Tibial nerve (tissue), 4 donors: ENCODE data around the gene SLC7A6.

Experiments
- CTCF ChIP-seq, 5 experiments: fragments of 200-600 bp in 3 of 5; fragments of 450-650 bp in 2 of 5; sonication (generic) in 3 of 5; IDR thresholded peaks; one replicate each; pipeline ENCODE4 v1.5.1; 2016 to 2019; ENCODE audit warnings: antibody characterized with exemption in 5 of 5, mild to moderate bottlenecking in 3 of 5, moderate library complexity in 2 of 5
- EP300 ChIP-seq, 2 donors: sonication (generic); formaldehyde crosslinking; IDR thresholded peaks; one replicate each; pipeline ENCODE4 v1.6.1; 2017; ENCODE audit warnings: antibody characterized with exemption in 2 of 2, mild to moderate bottlenecking in 1 of 2
- POLR2A ChIP-seq, 2 donors: fragments of 450-650 bp; IDR thresholded peaks; one replicate each; pipeline ENCODE4 v1.6.1; 2017; ENCODE audit warnings: antibody characterized with exemption in 2 of 2, mild to moderate bottlenecking in 2 of 2, moderate library complexity in 2 of 2

- no peak for TF ChIP-seq POLR2A (IDR thresholded peaks at IDR 0.05)
- peak in 2 of 5 experiments; percentile 20 to 37 for TF ChIP-seq CTCF (IDR thresholded peaks at IDR 0.05)
- TF ChIP-seq EP300 (IDR thresholded peaks at IDR 0.05): peak in 1 of 2 donors; percentile 81
Measured at GRCh38 chr16:68287276-68288251, 23.2 kb downstream of the SLC7A6 start.
